GM13976 (cell line): ENCODE measurements around the gene PKIG.

Source experiments
- DNase-seq: peaks from one replicate; pipeline ENCODE4 v3.0.0; 2012; ENCODE audit warnings: low spot score
- CTCF ChIP-seq: IDR thresholded peaks from 2 replicates; pipeline ENCODE4 v1.5.1; 2012; ENCODE audit warnings: borderline replicate concordance, mild to moderate bottlenecking; ENCODE audit not compliant: insufficient read depth; ENCODE audit errors: extremely low read depth, missing control alignments, control extremely low read depth
- in situ Hi-C: fragments of 300-500 bp; cut with MboI; formaldehyde crosslinking; loops from one replicate; pipeline ENCODE4 v1.12.0; 2022; ENCODE audit warnings: low sequenced_read_pairs, mixed read lengths, inconsistent platforms; ENCODE audit not compliant: unreplicated experiment

Gene PKIG

GRCh38 chr20:44603327-44603726 is 20.9 kb downstream of the PKIG start:
- in situ Hi-C loops, result loop anchor here (10.0 kb wide), 1 partner anchor 209 kb away; no protein-coding TSS in a partner anchor
- no peak for TF ChIP-seq CTCF
- no peak for DNase-seq

- no peak for DNase-seq
- no peak for TF ChIP-seq CTCF
- in situ Hi-C loops, result loop anchor here (10.0 kb wide), 1 partner anchor 212 kb away; no protein-coding TSS in a partner anchor
These were observed 24.5 kb downstream of the PKIG start for GRCh38 chr20:44606725-44607441.

GRCh38 chr20:44609006-44609515 is 26.7 kb downstream of the PKIG start:
- in situ Hi-C loops, result loop anchor here (10.0 kb wide), 1 partner anchor 214 kb away; no protein-coding TSS in a partner anchor
- no peak for DNase-seq
- TF ChIP-seq CTCF, result no peak

GRCh38 chr20:44609516-44610312 is 27.3 kb downstream of the PKIG start:
- in situ Hi-C loops, result loop anchor here (10.0 kb wide), 2 partner anchors 215 to 395 kb away; partner anchors contain the start of gene OSER1
- peak; percentile 91 for TF ChIP-seq CTCF
- DNase-seq, result peak; percentile 82

GRCh38 chr20:44610313-44610962 is 28.1 kb downstream of the PKIG start:
- in situ Hi-C loops, result loop anchor here (10.0 kb wide), 1 partner anchor 396 kb away; the partner anchor contains the start of gene OSER1
- TF ChIP-seq CTCF, result no peak
- no peak for DNase-seq

GRCh38 chr20:44613575-44613974 is 31.2 kb downstream of the PKIG start:
- in situ Hi-C loops, result loop anchor here (10.0 kb wide), 1 partner anchor 399 kb away; the partner anchor contains the start of gene OSER1
- no peak for DNase-seq
- TF ChIP-seq CTCF, result no peak
